ENCODE measurements around the gene FAM120C. TPM values are rescaled to one million over a fixed set of nuclear protein-coding genes. Genes with fewer than 3 reads are reported as not detected.

Gene FAM120C
- total RNA-seq, 4 donors from 2014 or later: 4.7 to 12.8 (median 10.9) TPM

DNA sequence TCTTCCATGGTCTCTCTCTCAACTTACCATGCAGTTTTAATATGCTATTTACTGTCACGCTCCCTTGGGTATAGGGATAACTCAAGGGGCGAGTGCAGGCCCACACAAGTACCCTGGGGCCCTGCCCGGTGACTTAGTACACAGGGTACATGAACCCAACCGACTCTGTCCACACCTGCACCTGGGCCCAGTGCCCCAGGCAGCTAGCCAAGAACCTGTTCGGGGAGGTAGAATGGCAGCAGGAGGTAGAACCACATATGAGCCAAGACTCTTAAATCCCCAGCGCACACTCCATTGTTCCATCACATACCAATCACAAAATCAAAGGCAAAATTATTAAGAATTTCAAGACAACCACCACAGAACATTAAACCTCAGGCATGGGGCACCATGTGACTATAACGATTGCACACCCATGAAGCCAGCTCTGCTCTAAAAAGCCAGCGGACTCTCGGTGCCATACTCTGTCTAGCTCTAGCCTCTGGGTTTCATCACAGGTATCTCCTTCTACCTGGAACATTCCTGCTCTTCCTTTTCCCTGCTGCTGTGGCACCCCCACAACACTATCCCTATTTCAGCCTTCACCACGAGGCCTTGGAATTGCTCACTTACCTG lies 153.4 kb downstream of the FAM120C start:
- peak in 1 of 2 donors; percentile 22 for DNase-seq
- no peaks in the 10 kb centered on the region for H3K4me1 ChIP-seq
- H3K4me3 ChIP-seq: no peak overlapping the region
- no peak for TF ChIP-seq POLR2A (IDR thresholded peaks at IDR 0.05)
- TF ChIP-seq, protein P1, sequence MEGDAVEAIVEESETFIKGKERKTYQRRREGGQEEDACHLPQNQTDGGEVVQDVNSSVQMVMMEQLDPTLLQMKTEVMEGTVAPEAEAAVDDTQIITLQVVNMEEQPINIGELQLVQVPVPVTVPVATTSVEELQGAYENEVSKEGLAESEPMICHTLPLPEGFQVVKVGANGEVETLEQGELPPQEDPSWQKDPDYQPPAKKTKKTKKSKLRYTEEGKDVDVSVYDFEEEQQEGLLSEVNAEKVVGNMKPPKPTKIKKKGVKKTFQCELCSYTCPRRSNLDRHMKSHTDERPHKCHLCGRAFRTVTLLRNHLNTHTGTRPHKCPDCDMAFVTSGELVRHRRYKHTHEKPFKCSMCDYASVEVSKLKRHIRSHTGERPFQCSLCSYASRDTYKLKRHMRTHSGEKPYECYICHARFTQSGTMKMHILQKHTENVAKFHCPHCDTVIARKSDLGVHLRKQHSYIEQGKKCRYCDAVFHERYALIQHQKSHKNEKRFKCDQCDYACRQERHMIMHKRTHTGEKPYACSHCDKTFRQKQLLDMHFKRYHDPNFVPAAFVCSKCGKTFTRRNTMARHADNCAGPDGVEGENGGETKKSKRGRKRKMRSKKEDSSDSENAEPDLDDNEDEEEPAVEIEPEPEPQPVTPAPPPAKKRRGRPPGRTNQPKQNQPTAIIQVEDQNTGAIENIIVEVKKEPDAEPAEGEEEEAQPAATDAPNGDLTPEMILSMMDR (IDR thresholded peaks at IDR 0.05 in 4 of 5, conservative IDR thresholded peaks at IDR 0.05 in 1 of 5): no peak
- intact Hi-C loops (cut with DNase I; ENCODE audit: low total_unique reads): no loop called here
- no peak overlapping the region for H3K27ac ChIP-seq
- in situ Hi-C loops (cut with MboI; ENCODE audit: low sequenced_read_pairs in 4 of 4): loop anchor here in 2 of 4 donors (25.0 kb wide), 1 partner anchor 508 kb away; the partner anchor contains the start of gene GNL3L (in 2 of the 2)
- H3K27me3 ChIP-seq: no peaks in the 10 kb centered on the region
- ATAC-seq: no peak
- peaks cover 0 to 17% of the 10 kb centered on the region in 2 donors for H3K36me3 ChIP-seq
- no peaks in the 10 kb centered on the region for H3K9me3 ChIP-seq

DNA sequence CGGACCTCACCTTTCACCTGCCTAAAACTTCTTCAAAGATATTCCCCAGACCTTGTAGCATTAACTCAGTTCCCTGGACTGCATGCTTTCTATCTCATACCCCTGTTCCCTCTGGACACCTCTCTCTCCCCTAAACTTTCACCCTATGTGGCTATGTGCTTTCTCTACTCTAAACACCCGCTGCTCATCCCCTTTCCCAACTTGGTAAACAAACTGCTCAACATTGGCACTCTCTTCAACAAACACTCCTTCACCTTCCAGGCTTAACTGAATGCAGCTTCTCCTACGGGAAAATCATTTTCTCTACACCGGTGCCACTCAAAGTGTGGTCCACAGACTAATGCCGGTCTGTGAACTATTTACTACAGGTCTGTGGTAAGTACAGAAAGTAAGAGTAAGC lies 158.7 kb downstream of the FAM120C start:
- DNase-seq: no peak
- Histone ChIP-seq H3K27ac (no peak overlapping the region), H3K36me3 (peaks cover 0 to 14% of the 10 kb centered on the region in 2 donors), H3K9me3 (no peaks in the 10 kb centered on the region), H3K4me1 (no peaks in the 10 kb centered on the region), H3K4me3 (no peak overlapping the region), H3K27me3 (no peaks in the 10 kb centered on the region)
- intact Hi-C loops (cut with DNase I; ENCODE audit: low total_unique reads): no loop called here
- no peak for ATAC-seq
- TF ChIP-seq POLR2A (IDR thresholded peaks at IDR 0.05): no peak
- TF ChIP-seq, protein P1 (IDR thresholded peaks at IDR 0.05 in 4 of 5, conservative IDR thresholded peaks at IDR 0.05 in 1 of 5): no peak
- in situ Hi-C loops (cut with MboI; ENCODE audit: low sequenced_read_pairs in 4 of 4): no loop called here

Other genes starting within 250 kb of the FAM120C start
- 10 to 100 TPM in 2 of 4 donors, 1 to 10 TPM in 2; 7.2 to 22.5 (median 13.9) TPM for gene PHF8, start 138.8 kb downstream of the FAM120C start, total RNA-seq
- under 1 TPM; 0.02 to 0.16 (median 0.08) TPM for gene WNK3, start 174.8 kb upstream of the FAM120C start, total RNA-seq